Renal cortical epithelial cell (primary cell): ENCODE measurements around the gene REV1. TPM values are rescaled to one million over a fixed set of nuclear protein-coding genes. Genes with fewer than 3 reads are reported as not detected.

Experiments used
- DNase-seq: peaks from one replicate; pipeline ENCODE4 v3.0.0-alpha.2; 2011; ENCODE audit warnings: low read depth
- total RNA-seq: library from RNA; depleted of rRNA; stranded (reverse); fragments of >200 nt; gene quantifications from 2 replicates; pipeline ENCODE4 v1.2.3, GENCODE V29; 2014

The REV1 gene
- 23.6 and 54.6 TPM in 2 replicates for total RNA-seq

- peak; percentile 88 for DNase-seq
Observed at GRCh38 chr2:99489761-99490622, at the start of gene REV1. TSS of gene REV1 (minus strand) at chr2:99490017. CDS start at chr2:99464975, 25,042 bp downstream.

- DNase-seq: no peak
Observed at GRCh38 chr2:99537910-99538485, 48.2 kb upstream of the REV1 start.

GRCh38 chr2:99524056-99524455 lies 34.2 kb upstream of the REV1 start:
- no peak for DNase-seq

GRCh38 chr2:99522157-99522556 lies 32.3 kb upstream of the REV1 start:
- no peak for DNase-seq

- DNase-seq: no peak
Observed at GRCh38 chr2:99520813-99521212, 31.0 kb upstream of the REV1 start.

GRCh38 chr2:99520195-99520594 lies 30.4 kb upstream of the REV1 start:
- DNase-seq: no peak

GRCh38 chr2:99514357-99514756 lies 24.5 kb upstream of the REV1 start:
- DNase-seq: no peak

GRCh38 chr2:99512181-99512591 lies 22.4 kb upstream of the REV1 start:
- no peak for DNase-seq

GRCh38 chr2:99509387-99509786 lies 19.6 kb upstream of the REV1 start:
- DNase-seq: no peak

GRCh38 chr2:99507937-99508818 lies 18.4 kb upstream of the REV1 start:
- DNase-seq: no peak

- no peak for DNase-seq
Observed at GRCh38 chr2:99504844-99505584, 15.2 kb upstream of the REV1 start.

- DNase-seq: peak; percentile 47
Observed at GRCh38 chr2:99503662-99504416, 14.0 kb upstream of the REV1 start.

GRCh38 chr2:99496021-99496420 lies 6.2 kb upstream of the REV1 start:
- no peak for DNase-seq

GRCh38 chr2:99495115-99495860 lies 5.5 kb upstream of the REV1 start:
- no peak for DNase-seq

GRCh38 chr2:99492721-99493120 lies 2.9 kb upstream of the REV1 start:
- DNase-seq: no peak

GRCh38 chr2:99490623-99491461 lies 1.0 kb upstream of the REV1 start:
- DNase-seq: no peak

- DNase-seq: no peak
Observed at GRCh38 chr2:99489063-99489760, 605 bp downstream of the REV1 start.

- peak; percentile 40 for DNase-seq
Observed at GRCh38 chr2:99488539-99489062, 1.2 kb downstream of the REV1 start.
